Neural cell (in vitro differentiated cells): Measurements from ENCODE around the gene ACY1.

ENCODE experiments used
- CTCF ChIP-seq: fragments of 450-650 bp; IDR thresholded peaks from 2 replicates; pipeline ENCODE4 v1.5.1; 2014; ENCODE audit warnings: antibody characterized with exemption, mild to moderate bottlenecking, moderate library complexity; ENCODE audit not compliant: poor library complexity, severe bottlenecking
- EP300 ChIP-seq: fragments of 450-650 bp; conservative IDR thresholded peaks from 2 replicates; pipeline ENCODE4 v1.6.1; 2014; ENCODE audit warnings: antibody characterized with exemption, mild to moderate bottlenecking, moderate library complexity; ENCODE audit not compliant: poor library complexity, severe bottlenecking
- EZH2 ChIP-seq: fragments of 200-600, 300-800 bp; shearing (Covaris generic), sonication (generic); IDR thresholded peaks from 2 replicates; pipeline ENCODE4 v1.6.1; 2014; ENCODE audit warnings: antibody characterized with exemption, low read length, borderline replicate concordance, mild to moderate bottlenecking; ENCODE audit not compliant: insufficient read depth, poor library complexity, severe bottlenecking
- MXI1 ChIP-seq: fragments of 450-650 bp; conservative IDR thresholded peaks from 2 replicates; pipeline ENCODE4 v1.6.1; 2014; ENCODE audit warnings: antibody characterized with exemption, mild to moderate bottlenecking; ENCODE audit not compliant: poor library complexity, severe bottlenecking
- POLR2AphosphoS5 ChIP-seq: IDR thresholded peaks from 2 replicates; pipeline ENCODE4 v1.6.1; 2012
- REST ChIP-seq: IDR thresholded peaks from 2 replicates; pipeline ENCODE4 v1.6.1; 2012; ENCODE audit warnings: borderline replicate concordance

- TF ChIP-seq EZH2 (no peak), EP300 (no peak), CTCF (peak; percentile 18), POLR2AphosphoS5 (peak; percentile 75), MXI1 (peak; percentile 74), REST (no peak)
Measured at GRCh38 chr3:51974963-51975851, 8.1 kb upstream of the ACY1 start, which contains the start of gene ABHD14A.
